Transverse colon (tissue), 4 donors: ENCODE data around the gene ROBO1. TPM values are rescaled to one million over a fixed set of nuclear protein-coding genes. Genes with fewer than 3 reads are reported as not detected.

ENCODE experiments used
- DNase-seq: peaks from one replicate; pipeline ENCODE4 v3.0.0-alpha.2; 2019
- H3K27ac ChIP-seq, 4 donors: fragments of 200-600 bp; sonication (generic); 2 replicates each; pipeline ENCODE4 v1.5.1; 2016 to 2018; ENCODE audit warnings: inconsistent platforms in 4 of 4
- H3K27me3 ChIP-seq: fragments of 200-600 bp; sonication (generic); 2 replicates; pipeline ENCODE4 v1.5.1; 2017; ENCODE audit warnings: inconsistent platforms
- H3K36me3 ChIP-seq, 4 donors: fragments of 200-600 bp; sonication (generic); 2 replicates each; pipeline ENCODE4 v1.5.1; 2017 to 2019; ENCODE audit warnings: inconsistent platforms in 4 of 4
- H3K4me1 ChIP-seq, 4 donors: fragments of 200-600 bp; sonication (generic); 2 replicates each; pipeline ENCODE4 v1.5.1; 2017 to 2020; ENCODE audit warnings: inconsistent platforms in 4 of 4
- H3K4me3 ChIP-seq, 4 donors: fragments of 200-600 bp; sonication (generic); 1 replicate in 1 of 4; 2 replicates in 3 of 4; pipeline versions ENCODE4 v1.5.1 to v1.6.1; 2017 to 2019; ENCODE audit warnings: inconsistent platforms in 4 of 4
- H3K9me3 ChIP-seq, 2 donors: fragments of 200-600 bp; sonication (generic); 2 replicates each; pipeline ENCODE4 v1.5.1; 2017 to 2019; ENCODE audit warnings: inconsistent platforms in 2 of 2
- EP300 ChIP-seq: sonication (generic); formaldehyde crosslinking; IDR thresholded peaks from one replicate; pipeline ENCODE4 v1.6.1; 2017; ENCODE audit warnings: antibody characterized with exemption, low read depth
- POLR2A ChIP-seq: fragments of 450-650 bp; IDR thresholded peaks from one replicate; pipeline ENCODE4 v1.6.1; 2016; ENCODE audit warnings: antibody characterized with exemption, mild to moderate bottlenecking, moderate library complexity
- POLR2AphosphoS5 ChIP-seq, 3 donors: sonication (generic); formaldehyde crosslinking; IDR thresholded peaks; one replicate each; pipeline ENCODE4 v1.6.1; 2016; ENCODE audit warnings: antibody characterized with exemption in 3 of 3
- WGBS, 2 donors: methylation state at CpG; one replicate each; pipeline ENCODE4 v1.1.5; 2018; ENCODE audit warnings: low coverage in 1 of 2; 5-methylcytosine and 5-hydroxymethylcytosine counted together
- in situ Hi-C, 4 donors: fragments of 200-750 bp; cut with MboI; loops; one replicate each; pipeline versions ENCODE4 v1.15.0 to v1.15.1; 2017; ENCODE audit warnings: low sequenced_read_pairs in 3 of 4, low pct_ligation_motif_present in 1 of 4, low pct_unique_long_range_greater_than_20kb in 1 of 4
- intact Hi-C: fragments of 100-400 bp; cut with DNase I; formaldehyde crosslinking; loops from one replicate; pipeline ENCODE4 v1.15.1; 2023; ENCODE audit warnings: low total_unique reads
- total RNA-seq, 4 donors: library from RNA; depleted of rRNA; stranded (reverse); fragments of >200 nt; gene quantifications; one replicate each; pipeline ENCODE4 v1.1.0, GENCODE V29; 2016
- TF ChIP-seq, protein P1 (sequence below), 5 experiments: fragments of 200-600 bp in 3 of 5; fragments of 450-650 bp in 2 of 5; sonication (generic) in 3 of 5; IDR thresholded peaks; 1 replicate in 2 of 5; 2 replicates in 3 of 5; pipeline ENCODE4 v1.5.1; 2016 to 2017; ENCODE audit warnings: antibody characterized with exemption in 5 of 5, inconsistent platforms in 3 of 5, mild to moderate bottlenecking in 2 of 5, moderate library complexity in 1 of 5

ROBO1 gene
- total RNA-seq, 4 donors from 2014 or later = 7.6 to 68.7 (median 9.1) TPM

DNA sequence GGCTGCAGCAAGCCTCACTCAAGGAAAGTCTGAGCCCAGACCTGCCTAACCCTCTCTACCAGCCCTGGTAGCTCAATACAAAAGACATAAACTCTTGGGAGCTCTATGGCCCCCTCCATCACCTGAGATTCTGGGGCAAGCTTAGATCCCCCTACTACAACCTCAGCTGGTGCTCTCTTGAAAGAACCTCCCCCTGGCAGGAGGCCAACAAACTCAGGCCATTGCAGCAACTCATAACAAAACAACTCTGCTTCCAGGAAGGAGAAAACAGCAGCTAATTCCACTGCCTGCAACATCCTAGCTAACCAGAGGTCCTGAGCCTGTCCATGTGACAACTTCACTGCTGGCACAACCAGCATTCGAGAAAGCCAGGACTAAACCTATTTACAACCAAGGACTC lies 169.2 kb downstream of the ROBO1 start:
- Histone ChIP-seq H3K4me1 (no peaks in the 10 kb centered on the region), H3K36me3 (no peaks in the 10 kb centered on the region), H3K27ac (no peak overlapping the region), H3K9me3 (no peaks in the 10 kb centered on the region), H3K4me3 (no peak overlapping the region), H3K27me3 (no peaks in the 10 kb centered on the region)
- in situ Hi-C loops = no loop called here
- intact Hi-C loops = no loop called here
- WGBS, 2 donors = 53% methylated on average over 1 of the region's 1 CpG; no CpG with 5 or more reads in 1 of the 2 donors
- DNase-seq = no peak
- TF ChIP-seq EP300 (no peak), POLR2AphosphoS5 (IDR thresholded peaks at IDR 0.05) (no peak), POLR2A (no peak)
- TF ChIP-seq, protein P1, sequence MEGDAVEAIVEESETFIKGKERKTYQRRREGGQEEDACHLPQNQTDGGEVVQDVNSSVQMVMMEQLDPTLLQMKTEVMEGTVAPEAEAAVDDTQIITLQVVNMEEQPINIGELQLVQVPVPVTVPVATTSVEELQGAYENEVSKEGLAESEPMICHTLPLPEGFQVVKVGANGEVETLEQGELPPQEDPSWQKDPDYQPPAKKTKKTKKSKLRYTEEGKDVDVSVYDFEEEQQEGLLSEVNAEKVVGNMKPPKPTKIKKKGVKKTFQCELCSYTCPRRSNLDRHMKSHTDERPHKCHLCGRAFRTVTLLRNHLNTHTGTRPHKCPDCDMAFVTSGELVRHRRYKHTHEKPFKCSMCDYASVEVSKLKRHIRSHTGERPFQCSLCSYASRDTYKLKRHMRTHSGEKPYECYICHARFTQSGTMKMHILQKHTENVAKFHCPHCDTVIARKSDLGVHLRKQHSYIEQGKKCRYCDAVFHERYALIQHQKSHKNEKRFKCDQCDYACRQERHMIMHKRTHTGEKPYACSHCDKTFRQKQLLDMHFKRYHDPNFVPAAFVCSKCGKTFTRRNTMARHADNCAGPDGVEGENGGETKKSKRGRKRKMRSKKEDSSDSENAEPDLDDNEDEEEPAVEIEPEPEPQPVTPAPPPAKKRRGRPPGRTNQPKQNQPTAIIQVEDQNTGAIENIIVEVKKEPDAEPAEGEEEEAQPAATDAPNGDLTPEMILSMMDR (IDR thresholded peaks at IDR 0.05) = no peak

DNA sequence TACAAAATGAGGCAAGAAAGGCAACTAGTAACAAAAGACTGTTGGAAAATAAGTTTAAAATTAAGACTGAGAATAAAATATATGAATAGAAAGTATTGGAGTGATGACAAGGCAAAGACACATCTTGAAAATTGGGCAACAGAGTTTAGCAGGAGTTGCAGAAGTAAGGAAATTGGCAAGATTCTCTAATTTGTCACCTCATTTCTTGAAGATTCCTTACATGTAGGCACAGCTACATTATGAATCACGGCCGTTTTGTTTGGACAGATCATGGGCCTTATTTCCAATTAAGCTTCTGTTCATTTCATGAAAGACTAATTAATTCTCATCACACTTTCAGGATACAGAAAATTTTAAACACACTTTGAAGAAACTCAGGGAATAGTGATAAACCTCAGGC lies 170.1 kb downstream of the ROBO1 start:
- no peaks in the 10 kb centered on the region for H3K9me3 ChIP-seq
- WGBS, 2 donors = 57 to 90% methylated on average over 2 of the region's 2 CpGs
- no peaks in the 10 kb centered on the region for H3K4me1 ChIP-seq
- no peak for TF ChIP-seq POLR2A
- no peak for TF ChIP-seq EP300
- TF ChIP-seq POLR2AphosphoS5 (IDR thresholded peaks at IDR 0.05) = no peak
- TF ChIP-seq, protein P1 (IDR thresholded peaks at IDR 0.05) = no peak
- no peak overlapping the region for H3K4me3 ChIP-seq
- intact Hi-C loops = no loop called here
- in situ Hi-C loops = no loop called here
- no peaks in the 10 kb centered on the region for H3K36me3 ChIP-seq
- no peak for DNase-seq
- no peaks in the 10 kb centered on the region for H3K27me3 ChIP-seq
- H3K27ac ChIP-seq = no peak overlapping the region

DNA sequence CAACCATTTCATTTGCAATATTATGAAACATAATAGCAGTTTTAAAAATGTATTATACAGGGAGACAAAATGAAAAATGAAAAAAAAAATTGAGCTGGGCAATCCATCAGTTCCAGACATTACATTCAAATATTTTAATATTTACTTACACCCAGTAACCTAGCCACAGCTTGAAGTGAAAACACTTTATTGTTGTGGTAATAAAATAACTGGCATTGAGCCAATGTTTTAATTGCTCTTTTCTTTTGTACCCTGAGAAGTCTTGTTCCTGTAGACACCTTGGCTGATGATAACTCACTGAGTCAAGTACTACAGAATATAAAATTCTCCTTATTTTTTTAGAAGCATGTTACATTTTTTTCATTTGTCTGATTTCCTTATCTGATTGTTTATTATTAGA lies 180.6 kb downstream of the ROBO1 start:
- Histone ChIP-seq H3K36me3 (no peaks in the 10 kb centered on the region), H3K27me3 (no peaks in the 10 kb centered on the region), H3K4me3 (no peak overlapping the region), H3K27ac (no peak overlapping the region), H3K9me3 (no peaks in the 10 kb centered on the region), H3K4me1 (no peaks in the 10 kb centered on the region)
- intact Hi-C loops = no loop called here
- DNase-seq = no peak
- in situ Hi-C loops = no loop called here
- TF ChIP-seq POLR2AphosphoS5 (IDR thresholded peaks at IDR 0.05) = no peak
- no peak for TF ChIP-seq EP300
- TF ChIP-seq, protein P1 (IDR thresholded peaks at IDR 0.05) = no peak
- TF ChIP-seq POLR2A = no peak

DNA sequence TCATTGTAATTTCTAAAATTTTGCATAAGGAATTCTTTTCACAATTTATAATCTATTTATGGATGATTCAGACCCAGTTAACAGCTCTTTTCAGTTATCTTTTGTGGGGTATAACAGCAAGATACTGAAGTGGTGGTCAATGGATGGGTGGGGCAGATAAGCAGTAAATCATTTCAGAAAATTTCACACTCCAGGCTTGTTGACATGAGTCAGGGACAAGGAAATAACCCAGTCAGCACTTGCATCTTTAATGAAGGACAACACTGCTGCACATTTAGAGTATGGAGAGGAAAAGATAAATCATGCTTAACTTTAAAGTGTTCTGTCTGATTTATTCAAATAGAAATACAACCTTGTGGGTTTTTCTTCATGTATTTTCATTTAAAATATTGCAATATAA lies 181.6 kb downstream of the ROBO1 start:
- H3K27me3 ChIP-seq = no peaks in the 10 kb centered on the region
- no peaks in the 10 kb centered on the region for H3K9me3 ChIP-seq
- H3K27ac ChIP-seq = no peak overlapping the region
- no peaks in the 10 kb centered on the region for H3K4me1 ChIP-seq
- TF ChIP-seq EP300 (no peak), POLR2A (no peak), POLR2AphosphoS5 (IDR thresholded peaks at IDR 0.05) (no peak)
- TF ChIP-seq, protein P1 (IDR thresholded peaks at IDR 0.05) = no peak
- no peaks in the 10 kb centered on the region for H3K36me3 ChIP-seq
- no peak overlapping the region for H3K4me3 ChIP-seq
- in situ Hi-C loops = no loop called here
- DNase-seq = no peak
- intact Hi-C loops = no loop called here
